GM12878 (cell line): ENCODE measurements around the gene MTCH2. TPM values are rescaled to one million over a fixed set of nuclear protein-coding genes. Genes with fewer than 3 reads are reported as not detected.

Source experiments
- ATAC-seq: fragments of 200-7000 bp; cut with Tn5 transposase; 3 replicates; pipeline ENCODE4 v1.9.1; 2020; ENCODE audit warnings: mild to moderate bottlenecking, moderate library complexity
- BruUV-seq: library from RNA; stranded (reverse); fragments of 400-500 nt; replicated peaks from 2 replicates; lab custom pipeline; 2021; lab: Mats Ljungman, UMichigan
- CTCF ChIA-PET: fragments of 300-600 bp; sonication (Branson Sonifier 250); formaldehyde crosslinking; extraction: SDS; loops from one replicate; lab custom pipeline; 2021; ENCODE audit warnings: inconsistent platforms; lab: Yijun Ruan, JAX
- POLR2A ChIA-PET: fragments of 350-600 bp; formaldehyde crosslinking; extraction: SDS; loops from one replicate; lab custom pipeline; 2021; ENCODE audit warnings: inconsistent platforms; lab: Charles Lee
- RAD21 ChIA-PET: fragments of 300-600 bp; sonication (Branson Sonifier 250); formaldehyde crosslinking; loops from one replicate; lab custom pipeline; 2023; ENCODE audit warnings: antibody characterized with exemption; ENCODE audit not compliant: unreplicated experiment; lab: Charles Lee
- SMC1A ChIA-PET: fragments of 300-600 bp; sonication (Branson Sonifier 250); formaldehyde crosslinking; loops from one replicate; lab custom pipeline; 2023; ENCODE audit not compliant: unreplicated experiment, uncharacterized antibody; lab: Charles Lee
- DNase-seq: peaks from one replicate; pipeline ENCODE4 v3.0.0-alpha.2; 2011; ENCODE audit warnings: low read depth, low spot score
- FAIRE-seq: peaks from 3 replicates; lab custom pipeline; 2011; peaks lifted over from hg19 to GRCh38; lab: Jason Lieb, UNC
- H2AFZ ChIP-seq: 2 replicates; pipeline ENCODE4 v1.6.0; 2011; ENCODE audit warnings: low read depth, low read length, control low read depth; ENCODE audit not compliant: control insufficient read depth
- H3K27ac ChIP-seq: 2 replicates; pipeline ENCODE4 v1.5.1; 2011; ENCODE audit warnings: control low read depth; ENCODE audit not compliant: control insufficient read depth, insufficient read depth
- H3K27me3 ChIP-seq, 2 experiments: replicated peaks in 1 of 2; 2 replicates each; pipeline versions ENCODE4 v1.6.0 to v1.6.1; 2011; ENCODE audit warnings: low read length in 1 of 2; ENCODE audit not compliant: control insufficient read depth in 2 of 2, insufficient read depth in 2 of 2
- H3K36me3 ChIP-seq, 2 experiments: 2 replicates each; pipeline ENCODE4 v1.5.1; 2011; ENCODE audit warnings: low read length in 1 of 2; ENCODE audit not compliant: control insufficient read depth in 2 of 2, insufficient read depth in 2 of 2
- H3K4me1 ChIP-seq: 2 replicates; pipeline ENCODE4 v1.6.1; 2011; ENCODE audit warnings: mild to moderate bottlenecking, low read length, moderate library complexity, mixed read lengths; ENCODE audit not compliant: control insufficient read depth, insufficient read depth
- H3K4me2 ChIP-seq: 2 replicates; pipeline ENCODE4 v1.6.0; 2011; ENCODE audit warnings: control low read depth; ENCODE audit not compliant: control insufficient read depth, insufficient read depth
- H3K4me3 ChIP-seq: fragments of 200-600 bp; sonication (generic); 2 replicates; pipeline ENCODE4 v1.5.1; 2016
- H3K79me2 ChIP-seq: 2 replicates; pipeline ENCODE4 v1.6.0; 2011; ENCODE audit warnings: low read length; ENCODE audit not compliant: control insufficient read depth, insufficient read depth
- H3K9ac ChIP-seq: 2 replicates; pipeline ENCODE4 v1.8.0; 2011; ENCODE audit warnings: low read length, control low read depth, mixed read lengths; ENCODE audit not compliant: control insufficient read depth, insufficient read depth
- H3K9me3 ChIP-seq: replicated peaks from 3 replicates; pipeline ENCODE4 v1.5.1; 2011; ENCODE audit warnings: mild to moderate bottlenecking, low read length; ENCODE audit not compliant: control insufficient read depth, insufficient read depth
- H4K20me1 ChIP-seq: 2 replicates; pipeline ENCODE4 v1.6.0; 2011; ENCODE audit not compliant: control insufficient read depth, insufficient read depth
- NFYB ChIP-seq: IDR thresholded peaks from 2 replicates; pipeline ENCODE4 v1.6.1; 2011; ENCODE audit warnings: low read depth, mild to moderate bottlenecking, low read length, improper control_type of control experiment, moderate library complexity; ENCODE audit not compliant: insufficient read depth
- WGBS: methylation state at CpG from one replicate; pipeline ENCODE4 v1.1.6; 2016; ENCODE audit warnings: low lambda C conversion rate; ENCODE audit not compliant: insufficient replicate concordance, insufficient coverage; ENCODE audit errors: missing lambda C conversion rate; 5-methylcytosine and 5-hydroxymethylcytosine counted together
- in situ Hi-C: fragments of 300-500 bp; cut with MboI; formaldehyde crosslinking; loops from 9 replicates; pipeline ENCODE4 v1.14.3; 2018; ENCODE audit warnings: mixed read lengths
- intact Hi-C: fragments of 100-400 bp; cut with micrococcal nuclease; formaldehyde crosslinking; loops from one replicate; pipeline ENCODE4 v1.14.2; 2022; ENCODE audit not compliant: unreplicated experiment
- polyA plus RNA-seq, 11 experiments: library from polyadenylated mRNA; depleted of rRNA in 4 of 11; unstranded in 6 of 11; stranded (reverse) in 5 of 11; fragments of >200 nt; fragmentation: Nextera tagmentation in 4 of 11; fragmentation: Illumina TruSeq in 1 of 11; extraction: Ambion mirVana in 4 of 11; extraction: Trizol in 1 of 11; gene quantifications; 1 replicate in 1 of 11; 2 replicates in 10 of 11; pipeline versions ENCODE4 v1.2.1 to v1.2.3, GENCODE V29; 2011 to 2016; ENCODE audit warnings: inconsistent platforms in 2 of 11, missing spikeins in 2 of 11, low read depth in 1 of 11
- total RNA-seq, 4 experiments: library from RNA; depleted of rRNA in 3 of 4; stranded (reverse); fragments of >200 nt in 3 of 4; fragmentation: Illumina TruSeq in 1 of 4; extraction: Trizol in 1 of 4; gene quantifications; 2 replicates each; pipeline versions ENCODE4 v1.2.1 to v1.2.3, GENCODE V29; 2013 to 2021
- TF ChIP-seq, protein P1 (sequence below): IDR thresholded peaks from 2 replicates; pipeline ENCODE4 v1.6.1; 2012; ENCODE audit warnings: low read depth, low read length, improper control_type of control experiment
- TF ChIP-seq, protein P2 (sequence below): IDR thresholded peaks from 2 replicates; pipeline ENCODE4 v1.6.1; 2011; ENCODE audit warnings: mild to moderate bottlenecking, low read depth, low read length, moderate library complexity; ENCODE audit not compliant: insufficient replicate concordance
- TF ChIP-seq, protein P3 (sequence below): fragments of 450-650 bp; IDR thresholded peaks from 2 replicates; pipeline ENCODE4 v1.6.1; 2014; ENCODE audit warnings: mild to moderate bottlenecking

MTCH2 gene
- total and polyA plus RNA-seq, 10 of the 15 experiments (the other 5 are each of a cell fraction or from before 2014, with no cell fraction given): 72.4 to 341 (median 144) TPM

DNA sequence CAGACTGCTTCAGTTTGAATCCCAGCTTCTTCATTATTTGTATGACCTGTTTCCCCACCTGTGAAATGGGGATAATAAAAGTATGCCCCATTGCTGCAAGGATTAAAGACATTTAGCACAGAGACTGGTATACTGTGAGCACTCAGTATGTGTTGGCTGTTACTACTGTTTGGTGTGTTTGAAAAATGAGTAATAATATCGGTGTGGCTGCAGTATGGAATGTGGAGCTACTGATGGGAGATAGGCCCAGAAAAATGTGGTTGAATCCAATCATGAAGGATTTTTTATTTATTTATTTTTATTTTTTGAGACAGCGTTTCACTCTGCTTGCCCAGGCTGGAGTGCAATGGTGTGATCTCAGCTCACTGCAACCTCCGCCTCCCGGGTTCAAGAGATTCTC is 39.1 kb downstream of the MTCH2 start:
- TF ChIP-seq, protein P1, sequence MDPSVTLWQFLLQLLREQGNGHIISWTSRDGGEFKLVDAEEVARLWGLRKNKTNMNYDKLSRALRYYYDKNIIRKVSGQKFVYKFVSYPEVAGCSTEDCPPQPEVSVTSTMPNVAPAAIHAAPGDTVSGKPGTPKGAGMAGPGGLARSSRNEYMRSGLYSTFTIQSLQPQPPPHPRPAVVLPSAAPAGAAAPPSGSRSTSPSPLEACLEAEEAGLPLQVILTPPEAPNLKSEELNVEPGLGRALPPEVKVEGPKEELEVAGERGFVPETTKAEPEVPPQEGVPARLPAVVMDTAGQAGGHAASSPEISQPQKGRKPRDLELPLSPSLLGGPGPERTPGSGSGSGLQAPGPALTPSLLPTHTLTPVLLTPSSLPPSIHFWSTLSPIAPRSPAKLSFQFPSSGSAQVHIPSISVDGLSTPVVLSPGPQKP: no peak
- no peak for DNase-seq
- in situ Hi-C loops (no loop called here), intact Hi-C loops (no loop called here)
- no peak for FAIRE-seq
- Histone ChIP-seq H2AFZ (no peak overlapping the region), H3K27me3 (no peaks in the 10 kb centered on the region; a peak in 1 of 4 replicates), H3K9ac (no peak overlapping the region), H3K4me1 (no peaks in the 10 kb centered on the region), H3K36me3 (no peaks in the 10 kb centered on the region), H3K27ac (no peak overlapping the region), H3K9me3 (no peaks in the 10 kb centered on the region), H3K4me2 (no peak overlapping the region), H3K4me3 (no peak overlapping the region), H3K79me2 (no peaks in the 10 kb centered on the region), H4K20me1 (no peaks in the 10 kb centered on the region)
- POLR2A ChIA-PET: interaction anchor here (0.5 kb wide), 1 partner anchor 62 kb away, joined by 3 read pairs; no protein-coding TSS in a partner anchor
- no peak for ATAC-seq
- SMC1A ChIA-PET: no interaction called here
- BruUV-seq: no TSS peak
- RAD21 ChIA-PET: no interaction called here
- WGBS: 74% methylated on average over 4 of the region's 4 CpGs
- CTCF ChIA-PET: no interaction called here

DNA sequence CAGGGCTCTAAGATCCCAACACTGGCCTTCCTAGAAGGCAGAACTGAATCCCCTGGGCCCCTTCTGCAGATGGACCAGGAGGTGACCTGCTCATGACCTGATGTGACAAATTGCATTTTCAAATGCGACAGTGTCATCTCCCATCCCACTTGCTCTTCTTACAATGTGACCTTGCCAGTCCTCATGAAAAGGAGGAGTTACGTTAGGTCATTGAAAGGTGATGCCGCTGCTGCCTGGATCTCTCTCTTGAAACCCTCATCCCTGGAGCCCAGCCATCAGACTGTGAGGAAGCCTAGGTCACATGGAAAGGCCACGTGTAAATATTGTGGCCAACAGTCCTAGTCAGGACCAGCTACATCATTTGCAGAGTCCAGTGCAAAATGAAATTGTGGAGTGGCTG is 42.5 kb downstream of the MTCH2 start:
- Histone ChIP-seq H3K36me3 (no peaks in the 10 kb centered on the region), H3K27me3 (no peaks in the 10 kb centered on the region), H2AFZ (no peak overlapping the region), H3K27ac (no peak overlapping the region), H3K9me3 (no peaks in the 10 kb centered on the region), H4K20me1 (no peaks in the 10 kb centered on the region), H3K79me2 (no peaks in the 10 kb centered on the region), H3K4me2 (no peak overlapping the region), H3K4me1 (no peaks in the 10 kb centered on the region), H3K9ac (no peak overlapping the region), H3K4me3 (no peak overlapping the region)
- TF ChIP-seq NFYB: no peak
- TF ChIP-seq, protein P2, sequence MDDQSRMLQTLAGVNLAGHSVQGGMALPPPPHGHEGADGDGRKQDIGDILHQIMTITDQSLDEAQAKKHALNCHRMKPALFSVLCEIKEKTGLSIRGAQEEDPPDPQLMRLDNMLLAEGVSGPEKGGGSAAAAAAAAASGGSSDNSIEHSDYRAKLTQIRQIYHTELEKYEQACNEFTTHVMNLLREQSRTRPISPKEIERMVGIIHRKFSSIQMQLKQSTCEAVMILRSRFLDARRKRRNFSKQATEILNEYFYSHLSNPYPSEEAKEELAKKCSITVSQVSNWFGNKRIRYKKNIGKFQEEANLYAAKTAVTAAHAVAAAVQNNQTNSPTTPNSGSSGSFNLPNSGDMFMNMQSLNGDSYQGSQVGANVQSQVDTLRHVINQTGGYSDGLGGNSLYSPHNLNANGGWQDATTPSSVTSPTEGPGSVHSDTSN: no peak
- TF ChIP-seq, protein P3, sequence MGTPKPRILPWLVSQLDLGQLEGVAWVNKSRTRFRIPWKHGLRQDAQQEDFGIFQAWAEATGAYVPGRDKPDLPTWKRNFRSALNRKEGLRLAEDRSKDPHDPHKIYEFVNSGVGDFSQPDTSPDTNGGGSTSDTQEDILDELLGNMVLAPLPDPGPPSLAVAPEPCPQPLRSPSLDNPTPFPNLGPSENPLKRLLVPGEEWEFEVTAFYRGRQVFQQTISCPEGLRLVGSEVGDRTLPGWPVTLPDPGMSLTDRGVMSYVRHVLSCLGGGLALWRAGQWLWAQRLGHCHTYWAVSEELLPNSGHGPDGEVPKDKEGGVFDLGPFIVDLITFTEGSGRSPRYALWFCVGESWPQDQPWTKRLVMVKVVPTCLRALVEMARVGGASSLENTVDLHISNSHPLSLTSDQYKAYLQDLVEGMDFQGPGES: no peak
- in situ Hi-C loops: no loop called here
- ATAC-seq (no peak), FAIRE-seq (no peak), DNase-seq (no peak)
- WGBS: 61% methylated on average over 4 of the region's 4 CpGs
- RAD21 ChIA-PET: no interaction called here
- POLR2A ChIA-PET: no interaction called here
- intact Hi-C loops: no loop called here
- SMC1A ChIA-PET: interaction anchor here (1.2 kb wide), 1 partner anchor 19 kb away, joined by 3 read pairs; no protein-coding TSS in a partner anchor
- BruUV-seq: no TSS peak
- CTCF ChIA-PET: no interaction called here
